HCT116 (cell line): Measurements from ENCODE around the gene TLCD1. TPM values are rescaled to one million over a fixed set of nuclear protein-coding genes. Genes with fewer than 3 reads are reported as not detected.

ENCODE experiments used
- ATAC-seq: fragments of 200-7000 bp; cut with Tn5 transposase; 2 replicates; pipeline ENCODE4 v1.9.1; 2020; ENCODE audit warnings: mild to moderate bottlenecking, moderate library complexity
- BruUV-seq: library from RNA; stranded (reverse); fragments of 400-500 nt; replicated peaks from 2 replicates; lab custom pipeline; 2021; lab: Mats Ljungman, UMichigan
- CTCF ChIA-PET: fragments of 300-600 bp; sonication (Branson Sonifier 250); formaldehyde crosslinking; loops from one replicate; lab custom pipeline; 2021; ENCODE audit warnings: antibody characterized with exemption; lab: Charles Lee
- POLR2A ChIA-PET: fragments of 300-600, 350-600 bp; sonication (Branson Sonifier 250); formaldehyde crosslinking; loops from one replicate; lab custom pipeline; 2021; ENCODE audit warnings: antibody characterized with exemption; lab: Charles Lee
- RAD21 ChIA-PET, 2 experiments: fragments of 300-600 bp; sonication (Branson Sonifier 250); formaldehyde crosslinking; loops; one replicate each; lab custom pipeline; 2023; ENCODE audit warnings: low total read pairs in 2 of 2; ENCODE audit not compliant: uncharacterized antibody in 2 of 2, unreplicated experiment in 2 of 2, low non-redundant PET in 1 of 2; lab: Charles Lee
- DNase-seq: peaks from one replicate; pipeline ENCODE4 v3.0.0-alpha.2; 2010; ENCODE audit warnings: low read depth, low spot score
- H2AFZ ChIP-seq: fragments of 200-600 bp; shearing (Covaris generic), sonication (generic); 2 replicates; pipeline ENCODE4 v1.6.1; 2017; ENCODE audit warnings: low read depth, mixed run types, mixed read lengths, antibody characterized with exemption, low read length; ENCODE audit not compliant: poor library complexity, severe bottlenecking
- H3K27ac ChIP-seq: 2 replicates; pipeline ENCODE4 v1.5.1; 2012; ENCODE audit warnings: low read depth, low read length
- H3K27me3 ChIP-seq: fragments of 200-600 bp; sonication (generic); 2 replicates; pipeline ENCODE4 v1.6.1; 2016; ENCODE audit warnings: mixed run types, low read length, mixed read lengths; ENCODE audit not compliant: insufficient read depth
- H3K36me3 ChIP-seq, 2 experiments: fragments of 200-500 bp in 1 of 2; fragments of 200-600 bp in 1 of 2; sonication (Bioruptor generic) in 1 of 2; sonication (generic) in 1 of 2; 2 replicates each; pipeline versions ENCODE4 v1.5.1 to v1.6.1; 2014 to 2016; ENCODE audit warnings: low read length in 2 of 2, inconsistent platforms in 1 of 2, mixed read lengths in 1 of 2, mixed run types in 1 of 2; ENCODE audit not compliant: insufficient read depth in 2 of 2, control insufficient read depth in 1 of 2
- H3K4me1 ChIP-seq, 2 experiments: fragments of 200-600 bp in 1 of 2; sonication (generic) in 1 of 2; 2 replicates each; pipeline versions ENCODE4 v1.5.1 to v1.6.1; 2012 to 2017; ENCODE audit warnings: low read length in 2 of 2, inconsistent platforms in 1 of 2, mild to moderate bottlenecking in 1 of 2, mixed read lengths in 1 of 2, mixed run types in 1 of 2, moderate library complexity in 1 of 2; ENCODE audit not compliant: insufficient read depth in 2 of 2, control insufficient read depth in 1 of 2
- H3K4me2 ChIP-seq: fragments of 200-600 bp; sonication (generic); 2 replicates; pipeline ENCODE4 v1.6.1; 2017; ENCODE audit warnings: mixed run types, low read length, mixed read lengths
- H3K4me3 ChIP-seq, 2 experiments: fragments of 200-600 bp in 1 of 2; sonication (generic) in 1 of 2; replicated peaks in 1 of 2; 2 replicates each; pipeline ENCODE4 v1.5.1; 2011 to 2016; ENCODE audit warnings: low read length in 2 of 2, control low read depth in 1 of 2, low read depth in 1 of 2, mild to moderate bottlenecking in 1 of 2, mixed read lengths in 1 of 2, mixed run types in 1 of 2
- H3K79me2 ChIP-seq: fragments of 200-600 bp; sonication (generic); 2 replicates; pipeline ENCODE4 v1.6.1; 2017; ENCODE audit warnings: mild to moderate bottlenecking, mixed run types, low read length, moderate library complexity, mixed read lengths; ENCODE audit not compliant: insufficient read depth
- H3K9ac ChIP-seq: fragments of 200-600 bp; sonication (generic); 2 replicates; pipeline ENCODE4 v1.6.1; 2016; ENCODE audit warnings: low read length, mixed read lengths
- H3K9me2 ChIP-seq: fragments of 200-600 bp; sonication (generic), shearing (Covaris generic); 2 replicates; pipeline ENCODE4 v1.6.1; 2017; ENCODE audit warnings: mixed run types, mild to moderate bottlenecking, moderate library complexity; ENCODE audit not compliant: insufficient read depth
- H3K9me3 ChIP-seq, 2 experiments: fragments of 200-500 bp in 1 of 2; fragments of 200-600 bp in 1 of 2; sonication (Bioruptor generic) in 1 of 2; sonication (generic) in 1 of 2; 2 replicates each; pipeline ENCODE4 v1.6.1; 2014 to 2017; ENCODE audit warnings: low read length in 2 of 2, mixed read lengths in 2 of 2, inconsistent platforms in 1 of 2, low read depth in 1 of 2, mild to moderate bottlenecking in 1 of 2, mixed run types in 1 of 2, moderate library complexity in 1 of 2; ENCODE audit not compliant: control insufficient read depth in 1 of 2, insufficient read depth in 1 of 2
- H4K20me1 ChIP-seq: fragments of 200-600 bp; sonication (generic), shearing (Covaris generic); 2 replicates; pipeline ENCODE4 v1.6.1; 2017; ENCODE audit warnings: mixed run types, mild to moderate bottlenecking, moderate library complexity; ENCODE audit not compliant: insufficient read depth
- CBX3 ChIP-seq: IDR thresholded peaks from 2 replicates; pipeline ENCODE4 v1.6.1; 2012; ENCODE audit warnings: low read depth
- CEBPB ChIP-seq: IDR thresholded peaks from 2 replicates; pipeline ENCODE4 v1.6.1; 2012; ENCODE audit warnings: low read depth
- ELF1 ChIP-seq: IDR thresholded peaks from 2 replicates; pipeline ENCODE4 v1.6.1; 2012; ENCODE audit warnings: low read depth, borderline replicate concordance
- EZH2 ChIP-seq: fragments of 200-600 bp; sonication (generic); IDR thresholded peaks from 2 replicates; pipeline ENCODE4 v1.6.1; 2017; ENCODE audit warnings: antibody characterized with exemption, mixed run types
- POLR2AphosphoS5 ChIP-seq: IDR thresholded peaks from 2 replicates; pipeline ENCODE4 v1.6.1; 2011; ENCODE audit warnings: mild to moderate bottlenecking, low read depth, low read length, moderate library complexity
- RAD21 ChIP-seq: IDR thresholded peaks from 2 replicates; pipeline ENCODE4 v1.6.1; 2012; ENCODE audit warnings: low read depth, mild to moderate bottlenecking
- SIN3A ChIP-seq: IDR thresholded peaks from 2 replicates; pipeline ENCODE4 v1.6.1; 2012; ENCODE audit warnings: low read depth
- SP1 ChIP-seq: IDR thresholded peaks from 2 replicates; pipeline ENCODE4 v1.6.1; 2012; ENCODE audit warnings: low read depth
- TCF7L2 ChIP-seq: IDR thresholded peaks from 2 replicates; pipeline ENCODE4 v1.7.0; 2011; ENCODE audit warnings: borderline replicate concordance, inconsistent platforms; ENCODE audit not compliant: insufficient read depth, insufficient read length; ENCODE audit errors: extremely low read depth
- ZFX ChIP-seq: fragments of 450-650 bp; IDR thresholded peaks from 2 replicates; pipeline ENCODE4 v1.6.1; 2017
- intact Hi-C: fragments of 100-400 bp; cut with micrococcal nuclease; formaldehyde crosslinking; loops from 2 replicates; pipeline ENCODE4 v1.10.0; 2022
- total RNA-seq: library from RNA; stranded (reverse); gene quantifications from one replicate; pipeline ENCODE4 v1.2.1, GENCODE V29; 2021; ENCODE audit not compliant: unreplicated experiment
- TF ChIP-seq, protein P1 (sequence below): IDR thresholded peaks from 2 replicates; pipeline ENCODE4 v1.6.1; 2012

The TLCD1 gene
- total RNA-seq, 1 experiment from 2014 or later: 28.3 TPM

DNA sequence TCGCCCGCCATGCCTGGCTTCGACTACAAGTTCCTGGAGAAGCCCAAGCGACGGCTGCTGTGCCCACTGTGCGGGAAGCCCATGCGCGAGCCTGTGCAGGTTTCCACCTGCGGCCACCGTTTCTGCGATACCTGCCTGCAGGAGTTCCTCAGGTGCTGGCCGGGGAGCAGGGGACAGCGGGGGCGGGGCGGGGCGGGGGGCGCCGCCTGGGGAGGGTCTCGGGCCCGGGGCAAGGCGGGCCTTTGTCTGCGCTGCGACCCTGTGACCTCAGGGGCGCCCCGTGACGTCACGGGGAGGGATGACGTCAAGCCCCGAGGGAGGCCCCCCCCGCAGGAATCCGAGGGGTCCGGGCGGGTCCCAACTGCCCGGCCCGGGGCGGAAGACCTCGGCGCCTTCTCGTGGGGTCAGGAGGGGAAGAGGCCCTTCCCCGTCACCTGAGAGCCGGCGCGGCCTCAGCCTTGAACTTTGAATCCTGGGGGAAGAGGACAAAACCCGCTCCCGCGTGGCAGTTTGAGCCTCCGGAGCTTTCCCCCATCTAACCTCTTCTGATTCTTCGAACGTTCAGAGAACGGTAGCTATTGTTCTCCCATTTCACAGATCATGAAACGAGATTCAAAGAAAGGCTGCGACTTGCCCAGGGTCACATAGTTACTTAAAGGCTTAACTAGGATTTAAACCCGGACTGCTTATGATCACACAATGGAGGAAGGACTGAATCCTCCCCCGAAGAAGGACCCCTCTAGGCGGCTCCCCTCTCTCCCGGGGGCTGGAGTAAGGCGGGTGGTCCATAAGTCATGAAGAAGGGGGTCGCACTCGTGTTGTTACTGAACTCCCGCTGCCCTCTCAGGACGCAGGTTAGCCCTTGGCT lies 18.3 kb upstream of the TLCD1 start:
- DNase-seq (no peak), ATAC-seq (peak; percentile 3; the same call in 1 of the 2 replicates)
- Histone ChIP-seq H3K4me3 (peak overlapping the region; percentile 97 to 100), H4K20me1 (peaks cover 17% of the 10 kb centered on the region; the same call in 1 of the 2 replicates), H3K36me3 (peaks cover 20 to 39% of the 10 kb centered on the region in 2 experiments), H3K9ac (peak overlapping the region; percentile 100), H3K9me3 (no peaks in the 10 kb centered on the region), H3K9me2 (no peaks in the 10 kb centered on the region), H3K27me3 (no peaks in the 10 kb centered on the region), H3K4me1 (peaks cover 34 to 53% of the 10 kb centered on the region in 2 experiments), H3K79me2 (peaks cover 52% of the 10 kb centered on the region), H3K27ac (peak overlapping the region; percentile 98), H3K4me2 (peak overlapping the region; percentile 99), H2AFZ (no peak overlapping the region)
- TF ChIP-seq CEBPB (no peak), SP1 (no peak), EZH2 (no peak), RAD21 (no peak), SIN3A (no peak), CBX3 (no peak), ZFX (no peak), TCF7L2 (no peak), ELF1 (no peak), POLR2AphosphoS5 (no peak)
- TF ChIP-seq, protein P1, sequence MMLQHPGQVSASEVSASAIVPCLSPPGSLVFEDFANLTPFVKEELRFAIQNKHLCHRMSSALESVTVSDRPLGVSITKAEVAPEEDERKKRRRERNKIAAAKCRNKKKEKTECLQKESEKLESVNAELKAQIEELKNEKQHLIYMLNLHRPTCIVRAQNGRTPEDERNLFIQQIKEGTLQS: no peak
- POLR2A ChIA-PET: interaction anchor here (2.3 to 11.6 kb wide), 2 partner anchors 16 to 25 kb away, joined by 9 to 149 read pairs; partner anchors contain the start of genes NEK8, RPL23A and TLCD1
- intact Hi-C loops: no loop called here
- TSS peak; percentile 73 for BruUV-seq
- CTCF ChIA-PET: interaction anchor here (13.6 kb wide), 1 partner anchor 17 kb away, joined by 207 read pairs; the partner anchor contains the start of genes NEK8 and TLCD1
- RAD21 ChIA-PET: interaction anchor here in 1 of 2 experiments (0.9 to 1.5 kb wide), 3 partner anchors 16 to 18 kb away, joined by 3 to 5 read pairs (median 3); partner anchors contain the start of gene NEK8
